ENCODE data around the gene GATA5.

The GATA5 gene

GRCh38 chr20:62507991-62508640 is 32.3 kb upstream of the GATA5 start:
- no peak for TF ChIP-seq CTCF (IDR thresholded peaks at IDR 0.05; ENCODE audit: low read depth, low read length, missing control alignments)
- Histone ChIP-seq H3K27ac (no peak overlapping the region), H3K4me3 (ENCODE audit: low read depth, low read length) (no peak overlapping the region), H3K27me3 (replicated peaks) (peaks cover 6% of the 10 kb centered on the region), H3K36me3 (replicated peaks) (no peaks in the 10 kb centered on the region)
- no peak for DNase-seq
- in situ Hi-C loops (cut with HindIII; ENCODE audit: low pct_ligation_motif_present, low sequenced_read_pairs), result no loop called here

- peaks cover 3% of the 10 kb centered on the region for H3K27me3 ChIP-seq (replicated peaks)
- no peaks in the 10 kb centered on the region for H3K36me3 ChIP-seq (replicated peaks)
- TF ChIP-seq CTCF (IDR thresholded peaks at IDR 0.05; ENCODE audit: low read depth, low read length, missing control alignments), result no peak
- DNase-seq, result no peak
- in situ Hi-C loops (cut with HindIII; ENCODE audit: low pct_ligation_motif_present, low sequenced_read_pairs), result no loop called here
- no peak overlapping the region for H3K27ac ChIP-seq
- no peak overlapping the region for H3K4me3 ChIP-seq (ENCODE audit: low read depth, low read length)
Observed at GRCh38 chr20:62507323-62507722, 31.5 kb upstream of the GATA5 start.

DNA sequence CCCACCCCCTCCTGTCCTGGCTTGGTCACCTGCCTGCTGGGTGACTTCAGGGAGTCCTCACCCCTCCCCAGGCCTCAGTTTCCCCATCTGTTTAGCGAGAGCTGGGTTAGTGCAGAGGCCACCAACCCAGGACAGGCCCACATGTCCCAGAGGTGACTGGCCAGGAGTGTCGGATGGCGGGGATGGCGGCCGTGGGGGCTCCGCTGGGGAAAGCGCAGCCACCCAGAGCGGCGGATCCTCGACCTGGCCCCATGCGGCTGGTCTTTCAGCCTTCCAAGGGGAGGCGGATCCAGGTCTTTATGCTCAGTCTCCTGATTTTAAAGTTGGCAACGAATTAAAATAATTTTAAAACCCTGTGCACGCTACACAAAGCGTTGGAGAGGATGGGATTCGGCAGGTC is 31.0 kb upstream of the GATA5 start:
- Histone ChIP-seq H3K27ac (no peak overlapping the region), H3K4me3 (ENCODE audit: low read depth, low read length) (no peak overlapping the region), H3K36me3 (replicated peaks) (no peaks in the 10 kb centered on the region), H3K27me3 (replicated peaks) (peaks cover under 1% of the 10 kb centered on the region)
- DNase-seq, result no peak
- TF ChIP-seq CTCF (IDR thresholded peaks at IDR 0.05; ENCODE audit: low read depth, low read length, missing control alignments), result no peak
- in situ Hi-C loops (cut with HindIII; ENCODE audit: low pct_ligation_motif_present, low sequenced_read_pairs), result no loop called here

DNA sequence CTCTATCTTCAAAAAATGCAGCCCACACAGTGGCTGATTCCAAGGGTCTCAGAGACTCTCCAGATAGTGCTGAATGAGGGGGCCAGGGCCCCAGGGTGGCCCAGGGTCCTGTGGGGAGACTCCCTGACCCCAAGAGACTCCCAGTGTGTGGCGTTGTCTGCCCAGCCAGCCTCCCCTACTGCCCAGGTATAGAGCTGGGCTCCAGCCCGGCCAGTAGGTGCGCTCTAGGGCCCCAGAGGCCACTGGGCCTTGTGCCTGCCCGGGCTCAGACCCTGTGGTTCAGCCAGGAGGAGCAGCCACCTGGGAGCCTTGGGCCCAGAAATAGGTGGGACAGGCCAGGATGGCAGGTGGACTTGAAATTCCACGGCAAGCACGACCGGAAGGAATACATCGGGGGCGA is 30.3 kb upstream of the GATA5 start:
- in situ Hi-C loops (cut with HindIII; ENCODE audit: low pct_ligation_motif_present, low sequenced_read_pairs), result no loop called here
- Histone ChIP-seq H3K27ac (no peak overlapping the region), H3K27me3 (replicated peaks) (no peaks in the 10 kb centered on the region), H3K36me3 (replicated peaks) (no peaks in the 10 kb centered on the region), H3K4me3 (ENCODE audit: low read depth, low read length) (no peak overlapping the region)
- no peak for DNase-seq
- TF ChIP-seq CTCF (IDR thresholded peaks at IDR 0.05; ENCODE audit: low read depth, low read length, missing control alignments), result no peak

DNA sequence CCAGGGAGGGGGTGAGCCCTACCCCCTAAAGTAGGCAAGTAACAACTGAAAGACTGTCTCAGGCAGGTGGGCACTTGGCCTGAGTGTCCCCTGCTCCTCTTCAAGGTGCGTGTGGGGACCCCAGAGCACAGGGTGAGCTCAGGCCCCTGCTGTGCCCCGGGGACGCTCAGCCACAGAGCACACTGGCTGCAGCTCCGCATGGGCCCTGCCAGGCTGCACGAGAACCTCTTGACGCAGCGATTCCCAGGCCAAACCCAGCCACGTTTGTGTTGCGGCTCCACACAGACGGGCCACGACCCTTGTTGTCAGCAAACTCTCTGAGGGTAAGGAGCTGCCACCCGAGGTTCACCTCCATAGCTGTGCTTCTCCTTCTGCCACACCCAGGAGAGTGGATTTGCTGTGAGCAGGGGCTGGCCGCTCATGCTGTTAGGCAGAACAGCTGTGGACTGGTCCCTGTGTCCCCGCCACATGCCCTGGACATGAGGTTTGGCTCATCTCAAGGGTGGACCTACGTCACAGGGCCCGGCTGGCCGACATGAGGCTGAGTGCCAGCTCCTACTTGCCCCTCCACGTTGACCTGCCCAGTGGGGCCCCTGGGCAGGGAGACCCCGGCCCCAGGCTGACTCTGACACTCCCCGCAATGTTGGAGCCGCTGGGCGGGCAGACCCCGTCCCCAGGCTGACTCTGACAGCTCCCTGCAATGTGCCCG is 29.7 kb upstream of the GATA5 start:
- H3K27me3 ChIP-seq (replicated peaks), result no peaks in the 10 kb centered on the region
- DNase-seq, result no peak
- H3K36me3 ChIP-seq (replicated peaks), result no peaks in the 10 kb centered on the region
- no peak for TF ChIP-seq CTCF (IDR thresholded peaks at IDR 0.05; ENCODE audit: low read depth, low read length, missing control alignments)
- H3K27ac ChIP-seq, result no peak overlapping the region
- no peak overlapping the region for H3K4me3 ChIP-seq (ENCODE audit: low read depth, low read length)
- in situ Hi-C loops (cut with HindIII; ENCODE audit: low pct_ligation_motif_present, low sequenced_read_pairs), result no loop called here
